Body of pancreas (tissue), 4 donors: ENCODE results near the gene C17orf58.
"Not testable (repeated sequence)": the region's sequence is repeated elsewhere in the genome, so short reads cannot be mapped to it uniquely, and the experiment has no call there.

ENCODE experiments used
- POLR2A ChIP-seq, 3 donors: fragments of 450-650 bp; IDR thresholded peaks; one replicate each; pipeline ENCODE4 v1.6.1; 2016; ENCODE audit warnings: antibody characterized with exemption in 3 of 3, mild to moderate bottlenecking in 2 of 3
- TF ChIP-seq, protein P1 (sequence below), 7 experiments: fragments of 450-650 bp in 4 of 7; fragments of 200-600 bp in 3 of 7; sonication (generic) in 3 of 7; IDR thresholded peaks; one replicate each; pipeline ENCODE4 v1.5.1; 2016 to 2019; ENCODE audit warnings: antibody characterized with exemption in 7 of 7

DNA sequence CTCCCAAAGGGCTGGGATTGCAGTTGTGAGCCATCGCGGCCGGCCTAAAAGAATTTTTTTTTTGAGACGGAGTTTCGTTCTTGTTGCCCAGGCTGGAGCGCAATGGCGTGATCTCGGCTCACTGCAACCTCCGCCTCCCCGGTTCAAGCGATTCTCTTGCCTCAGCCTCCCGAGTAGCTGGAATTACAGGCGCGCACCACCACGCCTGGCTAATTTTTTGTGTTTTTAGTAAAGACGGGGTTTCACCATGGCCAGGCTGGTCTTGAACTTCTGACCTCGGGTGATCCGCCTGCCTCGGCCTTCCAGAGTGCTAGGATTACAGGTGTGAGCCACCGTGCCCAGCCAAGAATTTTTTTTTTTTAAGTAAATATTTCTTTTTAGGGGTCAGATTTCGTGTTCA lies 22.2 kb upstream of the C17orf58 start:
- TF ChIP-seq, protein P1, sequence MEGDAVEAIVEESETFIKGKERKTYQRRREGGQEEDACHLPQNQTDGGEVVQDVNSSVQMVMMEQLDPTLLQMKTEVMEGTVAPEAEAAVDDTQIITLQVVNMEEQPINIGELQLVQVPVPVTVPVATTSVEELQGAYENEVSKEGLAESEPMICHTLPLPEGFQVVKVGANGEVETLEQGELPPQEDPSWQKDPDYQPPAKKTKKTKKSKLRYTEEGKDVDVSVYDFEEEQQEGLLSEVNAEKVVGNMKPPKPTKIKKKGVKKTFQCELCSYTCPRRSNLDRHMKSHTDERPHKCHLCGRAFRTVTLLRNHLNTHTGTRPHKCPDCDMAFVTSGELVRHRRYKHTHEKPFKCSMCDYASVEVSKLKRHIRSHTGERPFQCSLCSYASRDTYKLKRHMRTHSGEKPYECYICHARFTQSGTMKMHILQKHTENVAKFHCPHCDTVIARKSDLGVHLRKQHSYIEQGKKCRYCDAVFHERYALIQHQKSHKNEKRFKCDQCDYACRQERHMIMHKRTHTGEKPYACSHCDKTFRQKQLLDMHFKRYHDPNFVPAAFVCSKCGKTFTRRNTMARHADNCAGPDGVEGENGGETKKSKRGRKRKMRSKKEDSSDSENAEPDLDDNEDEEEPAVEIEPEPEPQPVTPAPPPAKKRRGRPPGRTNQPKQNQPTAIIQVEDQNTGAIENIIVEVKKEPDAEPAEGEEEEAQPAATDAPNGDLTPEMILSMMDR (IDR thresholded peaks at IDR 0.05): not testable (repeated sequence)
- not testable (repeated sequence) for TF ChIP-seq POLR2A (IDR thresholded peaks at IDR 0.05)
